ENCODE measurements around the gene ASNS.

GRCh38 chr7:97842006-97842405, 30.2 kb downstream of the ASNS start:
- TF ChIP-seq MYBL2 (CRISPR knock-in tag; IDR thresholded peaks at IDR 0.05), result no peak
- no peak for TF ChIP-seq CTCF (IDR thresholded peaks at IDR 0.05)
- TF ChIP-seq JUN (CRISPR knock-in tag; IDR thresholded peaks at IDR 0.05), result no peak
- TF ChIP-seq AR (CRISPR knock-in tag; IDR thresholded peaks at IDR 0.05), result no peak
- no peak for TF ChIP-seq NFE2L1 (CRISPR knock-in tag; IDR thresholded peaks at IDR 0.05)
